GM12801 (cell line): Measurements from ENCODE around the gene PRICKLE2.

Experiments used
- CTCF ChIP-seq: IDR thresholded peaks from one replicate; pipeline ENCODE4 v1.5.1; 2011; ENCODE audit warnings: control low read depth; ENCODE audit not compliant: insufficient read length; ENCODE audit errors: extremely low read depth

The PRICKLE2 gene

GRCh38 chr3:64190517-64191515, 34.5 kb downstream of the PRICKLE2 start:
- no peak for TF ChIP-seq CTCF

- TF ChIP-seq CTCF: no peak
Observed at GRCh38 chr3:64188810-64189560, 36.3 kb downstream of the PRICKLE2 start.

- TF ChIP-seq CTCF: no peak
Observed at GRCh38 chr3:64187065-64187959, 38.0 kb downstream of the PRICKLE2 start.

- no peak for TF ChIP-seq CTCF
Observed at GRCh38 chr3:64186667-64187064, 38.6 kb downstream of the PRICKLE2 start.

- no peak for TF ChIP-seq CTCF
Observed at GRCh38 chr3:64185436-64185835, 39.8 kb downstream of the PRICKLE2 start.

- TF ChIP-seq CTCF: no peak
Observed at GRCh38 chr3:64184621-64185020, 40.6 kb downstream of the PRICKLE2 start.

- TF ChIP-seq CTCF: no peak
Observed at GRCh38 chr3:64179860-64180259, 45.4 kb downstream of the PRICKLE2 start.
